K562 treated with DMSO at 1 percent for 24 hours (cell line): ENCODE measurements around the gene SLC39A5. TPM values are rescaled to one million over a fixed set of nuclear protein-coding genes. Genes with fewer than 3 reads are reported as not detected.

Source experiments
- total RNA-seq: library from RNA; unstranded; fragments of 300-600 nt; gene quantifications from 2 replicates; pipeline ENCODE4 v1.2.3, GENCODE V29; 2022; ENCODE audit warnings: low read depth; ENCODE audit not compliant: insufficient read depth

The SLC39A5 gene
- not detected in 2 replicates for total RNA-seq

GRCh38 chr12:56229916-56230431, at the start of gene SLC39A5:
TSS of gene SLC39A5 (plus strand) at chr12:56230051. CDS start at chr12:56231275, 1,224 bp downstream.

DNA sequence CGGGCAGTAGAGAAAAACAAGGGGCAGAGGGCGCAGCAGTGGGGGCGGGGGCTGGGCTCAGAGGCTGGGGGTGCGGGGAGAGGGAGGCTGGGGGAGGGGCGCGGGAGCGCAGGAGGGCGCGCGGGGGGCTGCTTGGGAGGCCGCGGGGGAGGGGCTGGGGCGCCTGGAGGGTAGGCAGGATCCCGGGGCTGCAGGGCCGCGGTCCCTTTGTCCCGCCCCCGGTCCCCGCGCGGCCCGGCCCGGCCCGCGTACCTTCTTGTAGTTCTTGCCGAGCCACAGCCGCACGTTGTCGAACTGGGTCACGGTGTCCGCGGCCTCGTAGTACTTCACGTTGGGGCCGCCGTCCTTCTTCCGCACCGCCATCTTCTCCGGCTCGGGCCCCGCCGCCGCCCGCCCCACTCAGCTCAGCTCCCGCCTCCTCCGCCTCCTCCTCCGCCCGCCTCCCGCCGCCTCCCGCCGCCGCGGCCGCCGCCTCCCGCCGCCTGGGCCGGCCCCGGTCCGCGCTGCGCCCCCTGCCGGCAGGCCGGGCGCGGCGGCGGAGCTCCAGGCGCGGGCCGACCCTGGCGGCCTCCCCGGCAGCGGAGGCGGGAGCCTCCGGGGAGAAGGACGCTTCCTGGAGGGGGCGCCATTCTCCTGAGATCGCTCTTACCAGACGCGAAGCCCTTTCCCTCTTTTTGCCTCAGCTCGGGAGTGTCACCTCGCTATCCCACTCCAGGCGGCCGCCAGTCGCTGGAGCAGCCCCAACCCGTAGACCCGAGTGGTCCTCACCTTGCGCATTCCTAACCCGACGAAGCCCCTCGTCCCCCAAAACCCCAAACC, 40.5 kb upstream of the SLC39A5 start, which contains the start of gene SMARCC2:
Gene SMARCC2 (minus strand): TSS at position 385 of the 819 bp plus-strand sequence. CDS start 22 bp downstream, at position 363.

GRCh38 chr12:56221757-56222530, 7.9 kb upstream of the SLC39A5 start, which contains the start of gene RNF41:
TSS of gene RNF41 (minus strand) at chr12:56221922. CDS start at chr12:56214047, 7,875 bp downstream.

DNA sequence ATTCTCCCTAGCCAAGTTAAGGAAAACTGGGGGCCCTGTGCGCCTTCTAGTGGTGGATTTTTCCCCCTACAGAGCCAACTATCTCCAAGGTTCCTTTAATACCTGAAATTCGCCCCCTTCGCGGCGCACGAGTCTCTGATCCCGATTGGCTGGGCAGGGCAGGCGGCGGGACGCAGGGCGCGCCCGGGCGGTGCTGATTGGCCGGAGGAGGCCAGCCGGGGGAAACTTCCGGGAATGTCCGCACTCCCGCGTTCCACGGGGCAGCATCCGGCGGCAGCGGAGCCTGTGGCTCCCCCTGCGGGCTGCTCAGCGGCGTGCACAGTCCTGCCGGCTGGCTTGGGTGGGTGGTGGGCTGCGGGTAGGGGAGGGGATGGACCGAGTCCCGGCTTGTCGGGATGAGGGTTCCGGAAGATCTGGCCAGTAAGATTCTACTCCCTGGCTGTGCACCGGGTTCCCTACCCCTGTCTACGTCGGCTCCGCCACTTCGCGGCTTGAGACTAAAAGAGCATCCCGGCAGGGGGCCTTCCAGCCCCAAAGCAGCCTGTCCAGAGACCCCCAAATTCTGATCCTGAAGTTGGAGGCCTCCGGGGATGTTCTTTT, 5.6 kb upstream of the SLC39A5 start, which contains the start of gene NABP2:
Gene NABP2 (plus strand): TSS at position 241 of the 600 bp plus-strand sequence. CDS start 515 bp downstream, outside the sequence.

GRCh38 chr12:56258068-56258819, 28.4 kb downstream of the SLC39A5 start, which contains the start of gene ANKRD52:
TSS of gene ANKRD52 (minus strand) at chr12:56258384. CDS start at chr12:56258269, 115 bp downstream.

GRCh38 chr12:56266693-56267442, 37.0 kb downstream of the SLC39A5 start, which contains the start of gene COQ10A:
TSS of gene COQ10A (plus strand) at chr12:56266942. CDS start at chr12:56267119, 177 bp downstream.

Other genes starting within 250 kb of the SLC39A5 start
- gene SUOX, start 232.8 kb upstream of the SLC39A5 start, total RNA-seq: 41.6 and 44.3 TPM in 2 replicates
- 26.2 and 31.1 TPM in 2 replicates for gene IKZF4, start 209.0 kb upstream of the SLC39A5 start, total RNA-seq
- gene RPS26, start 188.1 kb upstream of the SLC39A5 start, total RNA-seq: 352 and 367 TPM in 2 replicates
- 6.3 TPM in 2 replicates for gene ERBB3, start 149.9 kb upstream of the SLC39A5 start, total RNA-seq
- gene PA2G4, start 125.5 kb upstream of the SLC39A5 start, total RNA-seq: 161 and 163 TPM in 2 replicates
- gene RPL41, start 113.4 kb upstream of the SLC39A5 start, total RNA-seq: 3,973 and 4,172 TPM in 2 replicates
- gene ZC3H10, start 111.8 kb upstream of the SLC39A5 start, total RNA-seq: 3.5 and 4.6 TPM in 2 replicates
- gene ESYT1, start 101.8 kb upstream of the SLC39A5 start, total RNA-seq: 146 and 181 TPM in 2 replicates
- gene MYL6B, start 77.5 kb upstream of the SLC39A5 start, total RNA-seq: 42.6 and 50.4 TPM in 2 replicates
- 963 and 965 TPM in 2 replicates for gene MYL6, start 71.7 kb upstream of the SLC39A5 start, total RNA-seq
- 75.9 and 76.4 TPM in 2 replicates for gene SMARCC2, start 40.6 kb upstream of the SLC39A5 start, total RNA-seq
- 50.0 and 51.1 TPM in 2 replicates for gene RNF41, start 8.1 kb upstream of the SLC39A5 start, total RNA-seq
- gene NABP2, start 5.7 kb upstream of the SLC39A5 start, total RNA-seq: 47.7 and 52.8 TPM in 2 replicates
- gene ANKRD52, start 28.3 kb downstream of the SLC39A5 start, total RNA-seq: 28.5 and 29.8 TPM in 2 replicates
- 46.4 and 47.3 TPM in 2 replicates for gene COQ10A, start 36.9 kb downstream of the SLC39A5 start, total RNA-seq
- gene CS, start 70.3 kb downstream of the SLC39A5 start, total RNA-seq: 151 and 158 TPM in 2 replicates
- 88.9 and 95.2 TPM in 2 replicates for gene CNPY2, start 85.9 kb downstream of the SLC39A5 start, total RNA-seq
- gene PAN2, start 103.9 kb downstream of the SLC39A5 start, total RNA-seq: 29.3 and 34.1 TPM in 2 replicates
- gene IL23A, start 108.8 kb downstream of the SLC39A5 start, total RNA-seq: 15.3 and 19.8 TPM in 2 replicates
- gene STAT2, start 130.1 kb downstream of the SLC39A5 start, total RNA-seq: 52.4 and 61.2 TPM in 2 replicates
- not detected in 2 replicates for gene APOF, start 132.8 kb downstream of the SLC39A5 start, total RNA-seq
- gene TIMELESS, start 219.4 kb downstream of the SLC39A5 start, total RNA-seq: 42.8 and 43.4 TPM in 2 replicates
- not detected in 2 replicates for gene MIP, start 224.6 kb downstream of the SLC39A5 start, total RNA-seq
- 1.1 and 1.4 TPM in 2 replicates for gene SPRYD4, start 238.5 kb downstream of the SLC39A5 start, total RNA-seq